Astrocyte of the cerebellum (primary cell): Measurements from ENCODE around the gene WBP4.

Experiments
- DNase-seq: peaks from one replicate; pipeline ENCODE4 v3.0.0-alpha.2; 2011; ENCODE audit warnings: low read depth
- H3K4me3 ChIP-seq: 2 replicates; pipeline ENCODE4 v1.5.1; 2011; ENCODE audit warnings: mild to moderate bottlenecking, low read depth, low read length, moderate library complexity
- in situ Hi-C: cut with HindIII; loops from 2 replicates; pipeline ENCODE4 v1.10.0; 2017; ENCODE audit warnings: low sequenced_read_pairs
- TF ChIP-seq, protein P1 (sequence below): IDR thresholded peaks from 2 replicates; pipeline ENCODE4 v1.5.1; 2012; ENCODE audit warnings: low read length, low read depth, moderate library complexity, mild to moderate bottlenecking; ENCODE audit errors: missing control alignments

The WBP4 gene

DNA sequence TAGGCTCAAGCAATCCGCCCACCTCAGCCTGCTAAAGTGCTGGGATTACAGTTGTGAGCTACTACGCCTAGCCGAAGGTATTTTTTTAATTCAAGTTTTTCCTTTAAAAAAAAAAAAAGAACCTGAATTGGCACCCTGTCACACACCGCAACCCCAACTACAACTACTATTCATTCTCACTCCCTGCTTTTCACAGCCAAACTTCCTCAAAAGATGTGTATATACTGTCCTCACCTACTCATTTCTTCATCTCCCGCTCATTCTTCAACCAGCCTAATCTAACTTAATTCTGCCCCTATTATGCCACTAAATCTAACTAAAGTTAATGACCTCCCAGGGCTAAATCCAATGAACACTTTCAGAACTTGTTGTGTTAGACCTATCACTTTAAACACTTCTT, 12.7 kb upstream of the WBP4 start:
- no peak overlapping the region for H3K4me3 ChIP-seq
- DNase-seq, result no peak
- TF ChIP-seq, protein P1, sequence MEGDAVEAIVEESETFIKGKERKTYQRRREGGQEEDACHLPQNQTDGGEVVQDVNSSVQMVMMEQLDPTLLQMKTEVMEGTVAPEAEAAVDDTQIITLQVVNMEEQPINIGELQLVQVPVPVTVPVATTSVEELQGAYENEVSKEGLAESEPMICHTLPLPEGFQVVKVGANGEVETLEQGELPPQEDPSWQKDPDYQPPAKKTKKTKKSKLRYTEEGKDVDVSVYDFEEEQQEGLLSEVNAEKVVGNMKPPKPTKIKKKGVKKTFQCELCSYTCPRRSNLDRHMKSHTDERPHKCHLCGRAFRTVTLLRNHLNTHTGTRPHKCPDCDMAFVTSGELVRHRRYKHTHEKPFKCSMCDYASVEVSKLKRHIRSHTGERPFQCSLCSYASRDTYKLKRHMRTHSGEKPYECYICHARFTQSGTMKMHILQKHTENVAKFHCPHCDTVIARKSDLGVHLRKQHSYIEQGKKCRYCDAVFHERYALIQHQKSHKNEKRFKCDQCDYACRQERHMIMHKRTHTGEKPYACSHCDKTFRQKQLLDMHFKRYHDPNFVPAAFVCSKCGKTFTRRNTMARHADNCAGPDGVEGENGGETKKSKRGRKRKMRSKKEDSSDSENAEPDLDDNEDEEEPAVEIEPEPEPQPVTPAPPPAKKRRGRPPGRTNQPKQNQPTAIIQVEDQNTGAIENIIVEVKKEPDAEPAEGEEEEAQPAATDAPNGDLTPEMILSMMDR, result no peak
- in situ Hi-C loops, result no loop called here

DNA sequence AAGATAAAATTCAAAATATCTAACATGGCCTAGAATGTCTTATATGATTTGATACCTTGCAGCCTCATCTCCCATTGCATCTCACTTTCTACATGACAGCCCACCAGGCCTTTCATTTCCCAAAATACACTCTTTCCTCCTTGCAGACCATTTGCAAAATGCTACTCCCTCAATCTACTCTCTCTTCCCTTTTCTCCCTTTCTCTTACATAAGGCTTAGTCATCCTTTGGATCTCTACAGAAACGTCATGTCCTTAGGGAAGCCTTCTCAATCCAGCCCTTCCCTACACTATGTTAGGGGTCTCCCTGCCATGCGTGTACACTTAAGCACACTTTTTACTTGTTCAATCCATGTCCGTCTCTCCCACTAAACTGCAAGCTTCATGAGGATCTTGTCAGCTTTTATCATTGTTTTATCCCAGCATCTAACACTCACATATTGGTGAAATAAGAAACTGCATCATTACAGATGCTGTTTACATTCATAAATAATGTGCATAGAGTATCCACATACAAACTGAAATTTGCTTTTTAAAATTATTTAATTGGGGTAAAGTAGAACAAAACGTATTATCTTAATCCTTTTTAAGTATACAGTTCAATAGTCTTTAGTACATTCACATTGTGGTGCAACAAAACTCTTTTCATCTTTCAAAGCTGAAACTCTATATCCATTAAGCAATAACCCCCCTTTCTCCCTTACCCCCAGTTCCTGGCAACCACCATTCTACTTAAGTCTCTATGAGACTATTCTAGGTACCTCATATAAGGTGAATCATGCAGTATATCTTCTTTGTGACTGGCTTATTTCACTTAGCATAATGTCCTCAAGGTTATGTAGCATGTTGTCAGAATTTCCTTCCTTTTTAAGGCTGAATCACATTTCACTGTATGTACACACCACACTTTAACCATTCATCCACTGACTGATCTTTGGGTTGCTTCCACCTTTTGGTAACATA, 11.5 kb upstream of the WBP4 start:
- TF ChIP-seq, protein P1, result no peak
- no peak overlapping the region for H3K4me3 ChIP-seq
- in situ Hi-C loops, result no loop called here
- no peak for DNase-seq

DNA sequence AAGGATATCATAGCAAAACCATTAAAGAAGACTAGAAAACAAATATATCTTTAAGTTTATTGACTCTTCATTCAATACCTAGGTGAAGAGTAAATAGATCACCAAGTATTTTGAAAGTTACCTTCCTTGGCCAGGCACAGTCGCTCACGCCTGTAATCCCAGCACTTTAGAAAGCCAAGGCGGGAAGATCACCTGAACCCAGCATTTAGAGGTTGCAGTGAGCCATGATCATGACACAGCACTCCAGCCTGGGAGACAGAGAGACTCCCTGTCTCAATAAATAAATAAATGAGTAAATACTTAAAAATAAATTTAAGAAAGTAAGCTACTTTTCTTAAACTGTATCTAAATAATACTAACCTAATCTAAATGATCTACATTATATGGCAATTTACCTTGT, 8.9 kb upstream of the WBP4 start:
- TF ChIP-seq, protein P1, result no peak
- H3K4me3 ChIP-seq, result no peak overlapping the region
- DNase-seq, result no peak
- in situ Hi-C loops, result no loop called here

DNA sequence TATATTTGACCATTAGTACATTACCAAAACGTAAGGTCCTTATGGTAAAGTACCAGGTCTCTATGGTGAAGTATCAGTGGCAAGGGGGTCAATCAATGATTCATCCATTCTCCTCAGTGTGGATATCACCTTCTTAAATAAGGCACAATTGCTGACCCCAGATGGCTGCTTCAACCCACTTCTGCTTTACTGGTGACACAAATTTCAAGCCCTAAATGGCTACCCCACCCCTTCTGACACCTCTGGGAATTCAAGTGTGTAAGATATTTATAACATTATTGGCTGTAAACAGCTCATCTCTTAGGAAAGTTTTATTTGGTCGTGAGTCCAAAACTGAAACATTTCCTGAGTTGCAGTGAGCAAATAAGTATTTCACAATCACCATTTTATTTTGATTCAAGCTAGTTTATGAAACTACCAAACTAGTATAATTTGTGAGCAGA, 7.9 kb upstream of the WBP4 start:
- TF ChIP-seq, protein P1, result no peak
- no peak for DNase-seq
- in situ Hi-C loops, result no loop called here
- no peak overlapping the region for H3K4me3 ChIP-seq

DNA sequence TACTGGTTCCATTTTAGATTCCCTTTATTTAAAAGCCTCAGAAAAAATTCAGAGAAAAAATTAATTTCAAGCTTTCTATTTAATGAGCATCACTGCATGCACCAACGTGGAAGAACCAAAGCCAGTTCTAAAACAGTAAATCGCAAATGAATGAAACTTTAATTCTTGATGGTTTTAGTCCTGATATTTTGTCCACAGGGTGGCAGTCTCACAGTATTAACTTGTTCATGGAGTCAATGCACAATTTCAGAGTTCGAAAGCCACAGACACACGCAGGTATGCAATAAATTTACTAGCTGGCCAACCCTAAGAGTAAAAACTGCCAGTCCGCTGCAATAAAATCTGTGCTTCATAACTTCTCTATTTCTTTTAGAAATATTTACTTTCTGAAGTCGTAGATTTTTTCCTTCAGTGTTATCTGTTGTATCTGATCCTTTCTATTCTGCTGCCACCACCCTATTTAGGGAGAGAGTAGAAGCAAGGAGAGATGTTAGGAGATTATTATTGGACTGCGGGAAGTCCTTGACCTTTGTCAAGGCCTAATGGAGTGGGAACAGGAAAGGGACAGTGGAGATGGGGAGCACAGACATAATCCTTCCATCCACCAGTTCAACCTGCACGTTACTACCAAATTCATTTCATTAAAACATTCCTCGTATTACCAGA, 7.0 kb upstream of the WBP4 start:
- no peak overlapping the region for H3K4me3 ChIP-seq
- in situ Hi-C loops, result no loop called here
- peak; percentile 38 for DNase-seq
- TF ChIP-seq, protein P1, result peak; percentile 48

DNA sequence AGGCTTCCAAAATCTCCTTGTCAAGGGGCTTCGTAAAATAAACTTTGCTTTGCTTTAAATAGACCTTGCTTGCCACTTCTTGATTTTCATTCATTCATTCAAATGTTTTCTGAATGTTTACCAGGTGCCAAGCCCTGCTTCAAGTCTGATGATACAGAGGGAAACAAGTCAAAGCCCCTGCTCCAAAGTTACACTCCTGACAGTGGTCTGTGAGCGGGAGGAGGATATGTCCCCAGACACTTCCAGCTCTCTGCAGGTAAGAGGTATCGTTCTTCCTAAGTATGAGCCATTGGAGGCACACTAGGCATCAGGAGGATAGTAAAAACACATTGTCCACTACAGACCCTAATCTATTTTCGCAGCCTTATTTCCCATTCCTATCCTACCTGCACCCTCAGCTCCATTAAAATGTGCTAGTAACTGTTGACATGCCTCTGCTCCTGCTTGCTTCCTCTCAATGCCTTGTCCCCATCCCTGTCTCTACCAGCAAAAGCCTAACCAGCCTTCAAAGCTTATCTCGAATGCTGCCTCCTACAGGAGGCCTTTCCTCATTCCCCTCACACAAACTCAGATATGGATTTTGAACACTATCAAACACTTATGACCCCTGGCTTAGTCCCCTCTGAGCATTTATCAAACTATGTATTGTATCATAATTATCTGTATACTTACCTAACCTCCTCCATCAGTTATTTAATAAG, 6.2 kb upstream of the WBP4 start:
- H3K4me3 ChIP-seq, result no peak overlapping the region
- in situ Hi-C loops, result no loop called here
- no peak for DNase-seq
- TF ChIP-seq, protein P1, result no peak
